Activated B cell treated with CpG ODN at 0.5 μM for 24 hours (primary cell): ENCODE results near the gene FZD8. TPM values are rescaled to one million over a fixed set of nuclear protein-coding genes. Genes with fewer than 3 reads are reported as not detected.

Source experiments
- ATAC-seq: fragments of 200-7000 bp; cut with Tn5 transposase; one replicate; pipeline ENCODE4 v1.10.0; 2021; ENCODE audit warnings: low read depth, mild to moderate bottlenecking, moderate library complexity
- CTCF ChIA-PET: fragments of 350-600 bp; sonication (Branson Sonifier 250); formaldehyde crosslinking; loops from one replicate; lab custom pipeline; 2021; ENCODE audit warnings: antibody characterized with exemption; lab: Charles Lee
- POLR2A ChIA-PET: fragments of 350-600 bp; sonication (Branson Sonifier 250); formaldehyde crosslinking; loops from one replicate; lab custom pipeline; 2021; ENCODE audit warnings: antibody characterized with exemption; lab: Charles Lee
- DNase-seq: peaks from one replicate; pipeline ENCODE4 v3.0.0; 2022
- H3K27ac Mint-ChIP-seq: one replicate; pipeline ENCODE4 v1.8.0; 2020; ENCODE audit warnings: mixed read lengths
- H3K27me3 Mint-ChIP-seq: one replicate; pipeline ENCODE4 v1.8.0; 2021; ENCODE audit warnings: mixed read lengths
- H3K36me3 Mint-ChIP-seq: one replicate; pipeline ENCODE4 v1.8.0; 2021; ENCODE audit warnings: low read depth, mixed read lengths
- H3K4me1 Mint-ChIP-seq: one replicate; pipeline ENCODE4 v1.8.0; 2021; ENCODE audit warnings: mixed read lengths
- H3K4me3 Mint-ChIP-seq: one replicate; pipeline ENCODE4 v1.8.0; 2020; ENCODE audit warnings: mild to moderate bottlenecking, mixed read lengths
- H3K9me3 Mint-ChIP-seq: one replicate; pipeline ENCODE4 v1.8.0; 2020; ENCODE audit warnings: mixed read lengths
- intact Hi-C: fragments of 100-400 bp; cut with micrococcal nuclease; formaldehyde crosslinking; loops from one replicate; pipeline ENCODE4 v1.15.1; 2024
- total RNA-seq: library from RNA; stranded (reverse); gene quantifications from 2 replicates; pipeline ENCODE4 v1.2.3, GENCODE V29; 2022
- TF ChIP-seq, protein P1 (sequence below): fragments of 200-600 bp; IDR thresholded peaks from one replicate; pipeline ENCODE4 v1.8.0; 2022; ENCODE audit warnings: antibody characterized with exemption, mild to moderate bottlenecking

FZD8 gene
- total RNA-seq, 1 donor from 2014 or later, result 0.22 TPM

- Mint-ChIP-seq H3K9me3 (peaks cover 4% of the 10 kb centered on the region), H3K4me1 (no peaks in the 10 kb centered on the region), H3K36me3 (no peaks in the 10 kb centered on the region), H3K4me3 (no peak overlapping the region), H3K27me3 (peaks cover 35% of the 10 kb centered on the region), H3K27ac (no peak overlapping the region)
- intact Hi-C loops, result no loop called here
- CTCF ChIA-PET, result no interaction called here
- no peak for DNase-seq
- TF ChIP-seq, protein P1, sequence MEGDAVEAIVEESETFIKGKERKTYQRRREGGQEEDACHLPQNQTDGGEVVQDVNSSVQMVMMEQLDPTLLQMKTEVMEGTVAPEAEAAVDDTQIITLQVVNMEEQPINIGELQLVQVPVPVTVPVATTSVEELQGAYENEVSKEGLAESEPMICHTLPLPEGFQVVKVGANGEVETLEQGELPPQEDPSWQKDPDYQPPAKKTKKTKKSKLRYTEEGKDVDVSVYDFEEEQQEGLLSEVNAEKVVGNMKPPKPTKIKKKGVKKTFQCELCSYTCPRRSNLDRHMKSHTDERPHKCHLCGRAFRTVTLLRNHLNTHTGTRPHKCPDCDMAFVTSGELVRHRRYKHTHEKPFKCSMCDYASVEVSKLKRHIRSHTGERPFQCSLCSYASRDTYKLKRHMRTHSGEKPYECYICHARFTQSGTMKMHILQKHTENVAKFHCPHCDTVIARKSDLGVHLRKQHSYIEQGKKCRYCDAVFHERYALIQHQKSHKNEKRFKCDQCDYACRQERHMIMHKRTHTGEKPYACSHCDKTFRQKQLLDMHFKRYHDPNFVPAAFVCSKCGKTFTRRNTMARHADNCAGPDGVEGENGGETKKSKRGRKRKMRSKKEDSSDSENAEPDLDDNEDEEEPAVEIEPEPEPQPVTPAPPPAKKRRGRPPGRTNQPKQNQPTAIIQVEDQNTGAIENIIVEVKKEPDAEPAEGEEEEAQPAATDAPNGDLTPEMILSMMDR, result no peak
- no peak for ATAC-seq
- POLR2A ChIA-PET, result no interaction called here
Measured at GRCh38 chr10:35614312-35614711, 27.8 kb downstream of the FZD8 start.

- peaks cover 35% of the 10 kb centered on the region for H3K27me3 Mint-ChIP-seq
- H3K36me3 Mint-ChIP-seq, result no peaks in the 10 kb centered on the region
- peaks cover 4% of the 10 kb centered on the region for H3K9me3 Mint-ChIP-seq
- no peaks in the 10 kb centered on the region for H3K4me1 Mint-ChIP-seq
- DNase-seq (no peak), ATAC-seq (no peak)
- POLR2A ChIA-PET, result no interaction called here
- no peak overlapping the region for H3K4me3 Mint-ChIP-seq
- H3K27ac Mint-ChIP-seq, result no peak overlapping the region
- CTCF ChIA-PET, result interaction anchor here (0.5 kb wide), 1 partner anchor 20 kb away, joined by 3 read pairs; no protein-coding TSS in a partner anchor
- intact Hi-C loops, result no loop called here
- TF ChIP-seq, protein P1, result no peak
Measured at GRCh38 chr10:35613597-35614226, 28.4 kb downstream of the FZD8 start.

- no peak for DNase-seq
- ATAC-seq, result no peak
- H3K36me3 Mint-ChIP-seq, result no peaks in the 10 kb centered on the region
- intact Hi-C loops, result no loop called here
- H3K27ac Mint-ChIP-seq, result no peak overlapping the region
- H3K27me3 Mint-ChIP-seq, result peaks cover 35% of the 10 kb centered on the region
- no peak overlapping the region for H3K4me3 Mint-ChIP-seq
- peaks cover 4% of the 10 kb centered on the region for H3K9me3 Mint-ChIP-seq
- no peaks in the 10 kb centered on the region for H3K4me1 Mint-ChIP-seq
- ChIA-PET POLR2A (no interaction called here), CTCF (no interaction called here)
- TF ChIP-seq, protein P1, result no peak
Measured at GRCh38 chr10:35613107-35613440, 29.0 kb downstream of the FZD8 start.

DNA sequence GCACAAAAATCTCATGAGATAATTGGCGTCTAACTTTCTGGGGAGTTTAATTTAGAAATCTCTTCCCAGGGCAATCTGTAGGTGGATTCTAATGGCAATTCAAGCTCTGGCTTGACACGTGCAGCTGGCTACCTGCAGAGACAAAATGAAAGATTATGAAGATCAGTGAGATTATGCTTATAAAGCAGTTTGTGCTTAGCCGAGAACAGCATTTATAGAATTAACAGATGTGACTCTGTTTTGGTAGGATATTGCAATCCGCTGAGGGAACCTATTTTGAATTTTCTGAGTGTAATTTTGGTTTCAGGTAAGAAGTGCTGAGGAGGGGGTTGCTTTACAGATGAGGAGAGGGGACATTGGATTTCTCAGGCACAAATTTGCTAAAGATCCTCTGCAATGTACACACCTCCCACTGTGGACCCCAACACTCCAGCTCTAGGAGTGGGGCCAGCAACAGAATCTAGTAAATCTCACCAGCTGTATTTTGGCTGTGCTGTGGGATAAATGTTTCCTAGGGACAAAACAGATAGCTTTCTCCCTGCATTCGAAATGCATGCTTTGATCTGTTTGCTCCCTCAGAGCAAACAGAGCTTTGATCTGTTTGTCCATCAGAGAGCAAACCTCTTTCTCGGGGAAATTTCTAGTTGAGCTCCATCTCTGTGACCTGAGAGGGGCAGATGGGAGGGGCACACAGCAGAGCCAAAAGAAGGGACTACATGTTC, 29.6 kb downstream of the FZD8 start:
- intact Hi-C loops, result no loop called here
- Mint-ChIP-seq H3K4me3 (no peak overlapping the region), H3K36me3 (no peaks in the 10 kb centered on the region), H3K4me1 (peaks cover under 1% of the 10 kb centered on the region), H3K27ac (no peak overlapping the region), H3K9me3 (peaks cover 4% of the 10 kb centered on the region), H3K27me3 (peaks cover 35% of the 10 kb centered on the region)
- POLR2A ChIA-PET, result no interaction called here
- TF ChIP-seq, protein P1, result no peak
- ATAC-seq, result no peak
- DNase-seq, result no peak
- CTCF ChIA-PET, result no interaction called here

DNA sequence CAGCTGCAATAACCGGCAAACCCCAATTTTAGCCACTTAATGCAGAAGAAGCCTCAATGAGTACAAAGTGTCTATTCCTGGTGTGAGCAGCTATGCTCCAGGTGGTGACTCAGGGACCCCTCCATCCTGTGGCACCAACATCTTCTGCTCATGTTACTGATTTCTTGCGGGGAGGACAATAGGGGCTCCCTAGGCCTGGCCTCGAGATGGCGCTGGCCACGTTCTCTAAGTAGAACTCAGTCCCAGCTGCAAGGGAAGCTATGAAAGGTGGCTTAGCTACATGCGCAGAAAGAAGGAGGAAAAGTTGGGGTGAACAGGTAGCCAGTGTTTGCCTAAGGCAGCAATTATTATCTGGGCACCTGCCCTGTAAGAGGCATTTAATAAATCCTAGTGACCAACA, 30.3 kb downstream of the FZD8 start:
- Mint-ChIP-seq H3K4me1 (peaks cover 5% of the 10 kb centered on the region), H3K9me3 (peaks cover 4% of the 10 kb centered on the region), H3K27ac (no peak overlapping the region), H3K27me3 (peaks cover 41% of the 10 kb centered on the region), H3K36me3 (no peaks in the 10 kb centered on the region), H3K4me3 (no peak overlapping the region)
- intact Hi-C loops, result no loop called here
- ATAC-seq, result no peak
- ChIA-PET CTCF (interaction anchor here (0.9 kb wide), 1 partner anchor 49 kb away, joined by 3 read pairs; no protein-coding TSS in a partner anchor), POLR2A (no interaction called here)
- TF ChIP-seq, protein P1, result no peak
- DNase-seq, result no peak
